Spleen (tissue), 7 donors: Measurements from ENCODE around the gene TRERF1.

Source experiments
- POLR2A ChIP-seq, 3 donors: fragments of 450-650 bp; IDR thresholded peaks; one replicate each; pipeline ENCODE4 v1.5.1; 2017; ENCODE audit warnings: antibody characterized with exemption in 3 of 3, mild to moderate bottlenecking in 1 of 3
- TF ChIP-seq, protein P1 (sequence below), 11 experiments: fragments of 200-600 bp in 7 of 11; fragments of 450-650 bp in 4 of 11; sonication (generic) in 4 of 11; IDR thresholded peaks in 8 of 11; conservative IDR thresholded peaks in 3 of 11; 1 replicate in 7 of 11; 2 replicates in 4 of 11; pipeline versions ENCODE4 v1.4.0 to v1.8.0; 2016 to 2021; ENCODE audit warnings: antibody characterized with exemption in 11 of 11, inconsistent platforms in 4 of 11, mild to moderate bottlenecking in 1 of 11
- donor health status: DM: no; HTN: no; CAD: no; lungs with moderate emphysema.
- donor health status: DM: no; HTN: no; CAD: no.
- donor health status: DM: no; HTN: no; CAD: no.

DNA sequence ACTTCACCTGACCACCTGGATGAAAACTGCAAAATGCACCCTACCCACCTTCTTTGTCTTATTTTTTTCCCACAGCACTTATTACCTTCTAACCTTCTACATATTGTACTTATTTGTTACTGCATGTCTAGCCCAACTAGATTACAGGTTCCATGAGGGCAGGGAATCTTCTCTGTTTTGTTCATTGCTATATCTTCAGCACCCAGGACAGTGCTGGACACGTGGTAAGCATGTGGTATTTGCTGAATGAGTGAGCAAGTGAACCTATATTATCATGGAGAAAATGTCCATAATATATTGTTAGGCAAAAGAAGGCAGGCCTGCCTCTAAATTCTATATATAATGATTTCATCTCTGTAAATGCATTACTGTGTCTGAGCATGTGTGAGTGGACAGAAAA lies 107.0 kb downstream of the TRERF1 start:
- TF ChIP-seq, protein P1, sequence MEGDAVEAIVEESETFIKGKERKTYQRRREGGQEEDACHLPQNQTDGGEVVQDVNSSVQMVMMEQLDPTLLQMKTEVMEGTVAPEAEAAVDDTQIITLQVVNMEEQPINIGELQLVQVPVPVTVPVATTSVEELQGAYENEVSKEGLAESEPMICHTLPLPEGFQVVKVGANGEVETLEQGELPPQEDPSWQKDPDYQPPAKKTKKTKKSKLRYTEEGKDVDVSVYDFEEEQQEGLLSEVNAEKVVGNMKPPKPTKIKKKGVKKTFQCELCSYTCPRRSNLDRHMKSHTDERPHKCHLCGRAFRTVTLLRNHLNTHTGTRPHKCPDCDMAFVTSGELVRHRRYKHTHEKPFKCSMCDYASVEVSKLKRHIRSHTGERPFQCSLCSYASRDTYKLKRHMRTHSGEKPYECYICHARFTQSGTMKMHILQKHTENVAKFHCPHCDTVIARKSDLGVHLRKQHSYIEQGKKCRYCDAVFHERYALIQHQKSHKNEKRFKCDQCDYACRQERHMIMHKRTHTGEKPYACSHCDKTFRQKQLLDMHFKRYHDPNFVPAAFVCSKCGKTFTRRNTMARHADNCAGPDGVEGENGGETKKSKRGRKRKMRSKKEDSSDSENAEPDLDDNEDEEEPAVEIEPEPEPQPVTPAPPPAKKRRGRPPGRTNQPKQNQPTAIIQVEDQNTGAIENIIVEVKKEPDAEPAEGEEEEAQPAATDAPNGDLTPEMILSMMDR (IDR thresholded peaks at IDR 0.05 in 8 of 11, conservative IDR thresholded peaks at IDR 0.05 in 3 of 11), result no peak
- TF ChIP-seq POLR2A (IDR thresholded peaks at IDR 0.05), result no peak
